ENCODE results near the gene STAT4.

STAT4 gene

DNA sequence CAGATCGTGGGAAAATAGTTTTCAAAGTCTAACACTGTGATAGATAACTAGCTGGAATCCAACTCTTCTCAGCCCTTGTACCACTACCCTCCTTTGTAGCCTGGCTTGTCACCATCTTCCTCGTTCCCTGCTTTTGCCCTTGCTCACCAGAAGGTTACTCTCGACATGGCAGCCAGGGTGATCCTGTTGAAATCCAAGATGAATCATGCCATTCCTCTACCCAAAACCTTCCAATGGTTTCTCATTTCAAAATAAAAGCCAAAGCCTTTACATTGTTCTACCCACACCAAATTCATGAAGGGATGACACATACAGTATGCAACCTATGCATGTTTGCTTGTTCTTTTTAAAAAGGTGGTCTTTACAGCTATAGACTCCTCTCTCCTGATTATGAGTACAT is 45.7 kb downstream of the STAT4 start:
- DNase-seq (ENCODE audit: low read depth), result peak; percentile 28
- TF ChIP-seq CTCF (conservative IDR thresholded peaks at IDR 0.05; ENCODE audit: low read depth, low read length), result no peak
- H3K4me3 ChIP-seq (ENCODE audit: low read depth, low read length), result no peak overlapping the region

DNA sequence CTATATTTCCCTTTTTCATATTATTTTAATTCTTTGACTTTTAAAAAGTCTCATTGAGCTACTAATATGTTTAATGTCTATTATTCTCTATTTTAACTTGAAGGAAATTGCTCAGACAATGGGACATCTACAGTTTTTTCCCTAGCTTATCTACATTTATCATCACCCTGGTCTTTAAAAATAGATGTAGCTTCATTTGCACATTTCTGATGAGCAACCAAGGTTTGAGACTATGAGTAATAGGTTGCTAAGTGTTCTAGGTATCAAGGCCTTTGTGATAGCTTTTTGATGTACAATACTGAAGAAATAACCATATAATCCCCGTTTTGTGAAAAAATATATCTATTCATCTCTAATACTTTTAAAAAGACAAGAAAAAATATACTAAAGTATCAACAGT is 47.0 kb downstream of the STAT4 start:
- TF ChIP-seq CTCF (conservative IDR thresholded peaks at IDR 0.05; ENCODE audit: low read depth, low read length), result no peak
- no peak overlapping the region for H3K4me3 ChIP-seq (ENCODE audit: low read depth, low read length)
- DNase-seq (ENCODE audit: low read depth), result no peak

DNA sequence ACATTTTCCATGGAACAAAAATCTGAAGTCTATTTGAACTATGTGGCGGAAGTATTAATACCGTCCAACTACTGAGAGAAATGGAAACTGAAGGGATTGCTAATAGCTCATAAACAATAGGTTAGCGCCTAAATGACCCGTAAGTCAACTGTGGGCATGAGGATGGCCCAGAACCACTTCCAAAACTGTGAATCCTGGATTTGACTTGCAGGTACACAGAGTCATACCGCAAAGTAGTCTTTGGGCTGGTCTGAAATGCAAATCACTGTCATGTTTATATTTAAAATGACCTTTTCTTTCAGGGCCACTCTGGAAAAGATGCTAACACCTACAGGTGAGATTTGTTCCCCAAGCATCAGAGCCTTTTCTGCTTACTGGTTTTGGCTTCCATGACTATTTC is 50.6 kb downstream of the STAT4 start:
- H3K4me3 ChIP-seq (ENCODE audit: low read depth, low read length), result no peak overlapping the region
- no peak for TF ChIP-seq CTCF (conservative IDR thresholded peaks at IDR 0.05; ENCODE audit: low read depth, low read length)
- no peak for DNase-seq (ENCODE audit: low read depth)

GRCh38 chr2:191087311-191087710 is 63.5 kb downstream of the STAT4 start:
- DNase-seq (ENCODE audit: low read depth), result no peak
- H3K4me3 ChIP-seq (ENCODE audit: low read depth, low read length), result no peak overlapping the region
- TF ChIP-seq CTCF (conservative IDR thresholded peaks at IDR 0.05; ENCODE audit: low read depth, low read length), result no peak

- TF ChIP-seq CTCF (conservative IDR thresholded peaks at IDR 0.05; ENCODE audit: low read depth, low read length), result no peak
- no peak for DNase-seq (ENCODE audit: low read depth)
- no peak overlapping the region for H3K4me3 ChIP-seq (ENCODE audit: low read depth, low read length)
These were observed 64.1 kb downstream of the STAT4 start for GRCh38 chr2:191086706-191087105.

DNA sequence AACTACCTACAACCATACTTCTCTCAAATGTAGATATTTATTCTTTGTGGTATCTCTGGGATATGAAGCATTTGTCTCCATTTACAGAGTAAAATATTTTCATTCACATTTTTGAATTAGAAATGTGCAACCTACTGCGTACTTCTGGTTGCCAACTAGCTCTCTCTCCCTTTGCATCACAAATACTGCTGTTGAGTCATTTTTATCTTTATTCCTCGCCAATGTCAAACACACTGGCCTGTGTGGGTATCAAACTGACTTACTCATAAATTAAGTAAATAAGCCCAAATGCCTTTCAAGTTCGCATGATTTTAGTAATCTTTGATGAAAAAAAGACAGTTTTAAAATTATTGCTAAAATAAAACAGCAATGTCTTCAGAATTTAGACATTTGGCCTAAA is 67.3 kb downstream of the STAT4 start:
- no peak for DNase-seq (ENCODE audit: low read depth)
- H3K4me3 ChIP-seq (ENCODE audit: low read depth, low read length), result no peak overlapping the region

More for the DNA sequence above, 67.3 kb downstream of the STAT4 start:
- TF ChIP-seq CTCF (conservative IDR thresholded peaks at IDR 0.05; ENCODE audit: low read depth, low read length), result no peak
